ENCODE results near the gene SART1.

DNA sequence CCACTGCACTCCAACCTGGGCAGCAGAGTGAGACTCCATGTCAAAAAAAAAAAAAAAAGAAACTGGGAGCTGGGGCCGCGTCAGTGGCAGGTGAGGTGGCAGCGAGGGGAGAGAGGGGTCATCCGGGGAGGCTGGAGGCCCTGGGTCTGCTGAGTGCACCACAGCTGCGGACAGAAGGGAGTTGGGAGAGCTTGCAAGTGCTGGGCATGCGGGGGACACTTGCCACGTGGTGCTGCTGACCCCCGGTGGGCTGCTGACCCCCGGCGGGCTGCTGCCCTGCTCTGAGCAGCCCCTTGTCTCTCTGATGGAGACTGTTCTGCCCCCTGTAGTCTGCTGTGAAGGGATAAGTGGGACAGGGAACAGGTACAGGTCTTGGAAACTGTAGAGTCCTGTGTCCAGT lies 39.7 kb upstream of the SART1 start:
- TF ChIP-seq, protein P1, sequence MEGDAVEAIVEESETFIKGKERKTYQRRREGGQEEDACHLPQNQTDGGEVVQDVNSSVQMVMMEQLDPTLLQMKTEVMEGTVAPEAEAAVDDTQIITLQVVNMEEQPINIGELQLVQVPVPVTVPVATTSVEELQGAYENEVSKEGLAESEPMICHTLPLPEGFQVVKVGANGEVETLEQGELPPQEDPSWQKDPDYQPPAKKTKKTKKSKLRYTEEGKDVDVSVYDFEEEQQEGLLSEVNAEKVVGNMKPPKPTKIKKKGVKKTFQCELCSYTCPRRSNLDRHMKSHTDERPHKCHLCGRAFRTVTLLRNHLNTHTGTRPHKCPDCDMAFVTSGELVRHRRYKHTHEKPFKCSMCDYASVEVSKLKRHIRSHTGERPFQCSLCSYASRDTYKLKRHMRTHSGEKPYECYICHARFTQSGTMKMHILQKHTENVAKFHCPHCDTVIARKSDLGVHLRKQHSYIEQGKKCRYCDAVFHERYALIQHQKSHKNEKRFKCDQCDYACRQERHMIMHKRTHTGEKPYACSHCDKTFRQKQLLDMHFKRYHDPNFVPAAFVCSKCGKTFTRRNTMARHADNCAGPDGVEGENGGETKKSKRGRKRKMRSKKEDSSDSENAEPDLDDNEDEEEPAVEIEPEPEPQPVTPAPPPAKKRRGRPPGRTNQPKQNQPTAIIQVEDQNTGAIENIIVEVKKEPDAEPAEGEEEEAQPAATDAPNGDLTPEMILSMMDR (IDR thresholded peaks at IDR 0.05 in 8 of 11, conservative IDR thresholded peaks at IDR 0.05 in 3 of 11), result no peak
- TF ChIP-seq POLR2A (IDR thresholded peaks at IDR 0.05), result no peak

All from spleen (tissue), 7 donors.